Measurements from ENCODE around the gene PLEKHJ1. TPM values are rescaled to one million over a fixed set of nuclear protein-coding genes. Genes with fewer than 3 reads are reported as not detected.

The PLEKHJ1 gene
- total and polyA plus RNA-seq, 2 of the 8 experiments (the other 6 are each of a cell fraction or from before 2014, with no cell fraction given): 135 to 187 TPM

DNA sequence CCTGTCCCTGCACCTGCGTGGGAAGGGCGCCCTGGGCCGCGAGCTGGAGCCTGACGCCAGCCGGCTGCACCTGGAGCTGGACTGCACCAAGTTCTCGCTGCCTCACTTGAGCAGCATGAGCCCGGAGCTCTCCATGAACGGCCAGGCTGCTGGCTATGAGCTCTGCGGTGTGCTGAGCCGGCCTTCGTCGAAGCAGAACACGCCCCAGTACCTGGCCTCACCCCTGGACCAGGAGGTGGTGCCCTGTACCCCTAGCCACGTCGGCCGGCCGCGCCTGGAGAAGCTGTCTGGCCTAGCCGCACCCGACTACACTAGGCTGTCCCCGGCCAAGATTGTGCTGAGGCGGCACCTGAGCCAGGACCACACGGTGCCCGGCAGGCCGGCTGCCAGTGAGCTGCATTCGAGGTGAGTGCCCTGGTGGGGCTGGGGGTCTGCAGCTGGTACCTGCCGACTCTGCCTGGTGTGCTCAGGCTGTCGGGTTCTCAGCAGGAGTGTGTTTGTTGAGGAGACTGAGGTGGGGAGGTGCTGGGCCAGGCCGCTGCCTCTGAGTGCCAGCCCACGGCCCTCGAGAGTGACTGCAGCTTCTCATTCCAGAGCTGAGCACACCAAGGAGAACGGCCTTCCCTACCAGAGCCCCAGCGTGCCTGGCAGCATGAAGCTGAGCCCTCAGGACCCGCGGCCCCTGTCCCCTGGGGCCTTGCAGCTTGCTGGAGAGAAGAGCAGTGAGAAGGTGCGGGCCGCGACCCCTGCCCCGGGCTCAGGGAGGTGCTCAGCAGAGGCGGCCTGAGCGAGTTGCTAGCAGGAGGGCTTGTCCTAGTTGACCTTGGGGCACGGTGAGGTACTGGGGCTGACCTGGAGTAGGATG lies 19.5 kb downstream of the PLEKHJ1 start:
- WGBS, 2 experiments (ENCODE audit: extremely low coverage in 1 of 2, insufficient coverage in 1 of 2, insufficient read length in 1 of 2, insufficient replicate concordance in 2 of 2, low coverage in 1 of 2, low lambda C conversion rate in 2 of 2, missing lambda C conversion rate in 1 of 2): 95% methylated on average over 38 of the region's 43 CpGs; no CpG with 5 or more reads in 1 of the 2 experiments
- peak overlapping the region; percentile 35 for H4K8ac ChIP-seq (ENCODE audit: extremely low read depth, insufficient read depth, low read length)
- H3K79me1 ChIP-seq (ENCODE audit: low read depth, low read length): no peaks in the 10 kb centered on the region; the same call in 1 of the 2 replicates
- no peak overlapping the region for H2BK12ac ChIP-seq (ENCODE audit: low read depth, low read length)
- H3K4me2 ChIP-seq (ENCODE audit: insufficient read depth in 1 of 2, low read depth in 2 of 2, low read length in 2 of 2): no peak overlapping the region
- no peaks in the 10 kb centered on the region for H3K79me2 ChIP-seq (ENCODE audit: control insufficient read depth in 1 of 2, insufficient read depth in 2 of 2, low read length in 2 of 2)
- H3K9ac ChIP-seq (replicated peaks in 1 of 4; ENCODE audit: extremely low read depth in 1 of 4, low read depth in 3 of 4, low read length in 3 of 4): no peak overlapping the region
- no peak overlapping the region for H2AK5ac ChIP-seq (ENCODE audit: low read depth, low read length)
- no peak overlapping the region for H3K4ac ChIP-seq (replicated peaks; ENCODE audit: insufficient read length, low read depth, low read length)
- no peak overlapping the region for H3K14ac ChIP-seq (ENCODE audit: insufficient read length)
- no peaks in the 10 kb centered on the region for H3K9me3 ChIP-seq (ENCODE audit: insufficient read depth in 2 of 2, low read depth in 1 of 2, low read length in 1 of 2)
- FAIRE-seq (no peak), DNase-seq (ENCODE audit: low read depth in 1 of 2, low spot score in 2 of 2) (no peak)
- H4K91ac ChIP-seq (replicated peaks; ENCODE audit: insufficient read length, low read length): no peak overlapping the region
- H3K56ac ChIP-seq (replicated peaks; ENCODE audit: insufficient read length, low read depth, low read length): no peak overlapping the region
- no peak overlapping the region for H2BK20ac ChIP-seq (ENCODE audit: low read length)
- peaks cover 13 to 46% (median 32%) of the 10 kb centered on the region in 4 experiments; a peak in 7 of 8 replicates for H3K36me3 ChIP-seq (ENCODE audit: control insufficient read depth in 2 of 4, insufficient read depth in 4 of 4, low read length in 3 of 4)
- no peak overlapping the region for H2BK15ac ChIP-seq (ENCODE audit: low read length)
- H3K23me2 ChIP-seq (ENCODE audit: low read depth, low read length): no peaks in the 10 kb centered on the region
- no peak overlapping the region for H4K5ac ChIP-seq (ENCODE audit: insufficient read length, low read depth, low read length)
- no peak overlapping the region for H2AFZ ChIP-seq (ENCODE audit: low read length)
- no peak overlapping the region for H3K18ac ChIP-seq (ENCODE audit: extremely low read depth, low read length)
- H3K4me1 ChIP-seq (replicated peaks in 1 of 4; ENCODE audit: control insufficient read depth in 3 of 4, insufficient read depth in 4 of 4, low read length in 3 of 4): no peaks in the 10 kb centered on the region
- H2BK120ac ChIP-seq (replicated peaks; ENCODE audit: low read depth, low read length): no peak overlapping the region
- no peak overlapping the region; the same call in 1 of the 2 replicates for H2BK5ac ChIP-seq (ENCODE audit: low read depth, low read length)
- H4K20me1 ChIP-seq (replicated peaks in 1 of 2; ENCODE audit: control insufficient read depth in 1 of 2, insufficient read depth in 2 of 2, low read length in 2 of 2): peaks cover 0 to 13% of the 10 kb centered on the region in 2 experiments
- H3K27me3 ChIP-seq (replicated peaks in 1 of 4; ENCODE audit: control insufficient read depth in 3 of 4, extremely low read depth in 1 of 4, insufficient read depth in 3 of 4, low read length in 3 of 4): no peaks in the 10 kb centered on the region
- POLR2A ChIA-PET (ENCODE audit: partially characterized antibody): interaction anchor here (1.0 to 2.4 kb wide), 4 partner anchors 9 to 17 kb away, joined by 3 to 5 read pairs (median 4); no protein-coding TSS in a partner anchor
- no peak overlapping the region for H3K23ac ChIP-seq (ENCODE audit: insufficient read length)
- no peak overlapping the region for H3K27ac ChIP-seq (ENCODE audit: low read depth, low read length)
- H3K4me3 ChIP-seq (ENCODE audit: extremely low read depth in 1 of 4, insufficient read depth in 2 of 4, low read depth in 3 of 4, low read length in 4 of 4): no peak overlapping the region
- CTCF ChIA-PET (ENCODE audit: partially characterized antibody): interaction anchor here (0.6 to 8.1 kb wide), 12 partner anchors 9 to 280 kb away, joined by 3 to 50 read pairs (median 3); no protein-coding TSS in a partner anchor
- no peak for TF ChIP-seq RAD21 (IDR thresholded peaks at IDR 0.05 in 1 of 2, conservative IDR thresholded peaks at IDR 0.05 in 1 of 2; ENCODE audit: low read depth in 2 of 2, low read length in 2 of 2)
- TF ChIP-seq KDM4A (IDR thresholded peaks at IDR 0.05; ENCODE audit: low read depth, low read length, severe bottlenecking): no peak
- no peak for TF ChIP-seq SIN3A (conservative IDR thresholded peaks at IDR 0.05 in 1 of 2, IDR thresholded peaks at IDR 0.05 in 1 of 2; ENCODE audit: low read depth in 1 of 2, low read length in 2 of 2)
